ENCODE measurements around the gene FAM200B.
"Not testable (repeated sequence)": the region's sequence is repeated elsewhere in the genome, so short reads cannot be mapped to it uniquely, and the experiment has no call there.

The FAM200B gene

GRCh38 chr4:15716115-15716514, 34.5 kb downstream of the FAM200B start:
- Histone ChIP-seq H3K36me3 (ENCODE audit: control insufficient read depth, insufficient read depth, low read length) (no peaks in the 10 kb centered on the region), H3K4me3 (ENCODE audit: extremely low read depth, insufficient read depth, low read length, poor library complexity, severe bottlenecking) (no peak overlapping the region), H3K4me1 (ENCODE audit: control insufficient read depth, insufficient read depth, low read length, poor library complexity, severe bottlenecking) (peaks cover 19% of the 10 kb centered on the region), H3K27ac (ENCODE audit: low read depth, low read length, severe bottlenecking) (no peak overlapping the region), H3K9me3 (ENCODE audit: control insufficient read depth, low read length) (no peaks in the 10 kb centered on the region)
- 86 to 100% methylated on average over 1 to 2 of the region's 3 CpGs for WGBS, 2 experiments (ENCODE audit: insufficient coverage in 2 of 2)

- H3K36me3 ChIP-seq (ENCODE audit: control insufficient read depth, insufficient read depth, low read length): no peaks in the 10 kb centered on the region
- H3K27ac ChIP-seq (ENCODE audit: low read depth, low read length, severe bottlenecking): no peak overlapping the region
- WGBS, 2 experiments (ENCODE audit: insufficient coverage in 2 of 2): 94 to 100% methylated on average over 3 to 4 of the region's 6 CpGs
- H3K4me1 ChIP-seq (ENCODE audit: control insufficient read depth, insufficient read depth, low read length, poor library complexity, severe bottlenecking): peaks cover 19% of the 10 kb centered on the region
- no peaks in the 10 kb centered on the region for H3K9me3 ChIP-seq (ENCODE audit: control insufficient read depth, low read length)
- H3K4me3 ChIP-seq (ENCODE audit: extremely low read depth, insufficient read depth, low read length, poor library complexity, severe bottlenecking): no peak overlapping the region
Measured at GRCh38 chr4:15717086-15717485, 35.5 kb downstream of the FAM200B start.

GRCh38 chr4:15717657-15718416, 36.2 kb downstream of the FAM200B start:
- Histone ChIP-seq H3K9me3 (ENCODE audit: control insufficient read depth, low read length) (no peaks in the 10 kb centered on the region), H3K4me3 (ENCODE audit: extremely low read depth, insufficient read depth, low read length, poor library complexity, severe bottlenecking) (no peak overlapping the region), H3K4me1 (ENCODE audit: control insufficient read depth, insufficient read depth, low read length, poor library complexity, severe bottlenecking) (peaks cover 19% of the 10 kb centered on the region), H3K27ac (ENCODE audit: low read depth, low read length, severe bottlenecking) (no peak overlapping the region), H3K36me3 (ENCODE audit: control insufficient read depth, insufficient read depth, low read length) (no peaks in the 10 kb centered on the region)
- 70% methylated on average over 1 of the region's 3 CpGs; no CpG with 5 or more reads in 1 of the 2 experiments for WGBS, 2 experiments (ENCODE audit: insufficient coverage in 2 of 2)

- no peaks in the 10 kb centered on the region for H3K9me3 ChIP-seq (ENCODE audit: control insufficient read depth, low read length)
- no peak overlapping the region for H3K27ac ChIP-seq (ENCODE audit: low read depth, low read length, severe bottlenecking)
- no peak overlapping the region for H3K4me3 ChIP-seq (ENCODE audit: extremely low read depth, insufficient read depth, low read length, poor library complexity, severe bottlenecking)
- 95 to 100% methylated on average over 4 to 5 of the region's 5 CpGs for WGBS, 2 experiments (ENCODE audit: insufficient coverage in 2 of 2)
- H3K36me3 ChIP-seq (ENCODE audit: control insufficient read depth, insufficient read depth, low read length): no peaks in the 10 kb centered on the region
- peaks cover 19% of the 10 kb centered on the region for H3K4me1 ChIP-seq (ENCODE audit: control insufficient read depth, insufficient read depth, low read length, poor library complexity, severe bottlenecking)
Measured at GRCh38 chr4:15718465-15718864, 36.8 kb downstream of the FAM200B start.

- Histone ChIP-seq H3K4me1 (ENCODE audit: control insufficient read depth, insufficient read depth, low read length, poor library complexity, severe bottlenecking) (peaks cover 19% of the 10 kb centered on the region), H3K36me3 (ENCODE audit: control insufficient read depth, insufficient read depth, low read length) (no peaks in the 10 kb centered on the region), H3K27ac (ENCODE audit: low read depth, low read length, severe bottlenecking) (no peak overlapping the region), H3K9me3 (ENCODE audit: control insufficient read depth, low read length) (no peaks in the 10 kb centered on the region), H3K4me3 (ENCODE audit: extremely low read depth, insufficient read depth, low read length, poor library complexity, severe bottlenecking) (no peak overlapping the region)
- 91 to 97% methylated on average over 6 of the region's 7 CpGs for WGBS, 2 experiments (ENCODE audit: insufficient coverage in 2 of 2)
Measured at GRCh38 chr4:15718959-15719358, 37.3 kb downstream of the FAM200B start.

- Histone ChIP-seq H3K27ac (ENCODE audit: low read depth, low read length, severe bottlenecking) (no peak overlapping the region), H3K36me3 (ENCODE audit: control insufficient read depth, insufficient read depth, low read length) (no peaks in the 10 kb centered on the region), H3K9me3 (ENCODE audit: control insufficient read depth, low read length) (no peaks in the 10 kb centered on the region), H3K4me3 (ENCODE audit: extremely low read depth, insufficient read depth, low read length, poor library complexity, severe bottlenecking) (no peak overlapping the region), H3K4me1 (ENCODE audit: control insufficient read depth, insufficient read depth, low read length, poor library complexity, severe bottlenecking) (peaks cover 19% of the 10 kb centered on the region)
- 88 to 89% methylated on average over 4 of the region's 4 CpGs for WGBS, 2 experiments (ENCODE audit: insufficient coverage in 2 of 2)
Measured at GRCh38 chr4:15719506-15719905, 37.9 kb downstream of the FAM200B start.

GRCh38 chr4:15720851-15721250, 39.2 kb downstream of the FAM200B start:
- Histone ChIP-seq H3K36me3 (ENCODE audit: control insufficient read depth, insufficient read depth, low read length) (no peaks in the 10 kb centered on the region), H3K4me1 (ENCODE audit: control insufficient read depth, insufficient read depth, low read length, poor library complexity, severe bottlenecking) (peaks cover 19% of the 10 kb centered on the region), H3K27ac (ENCODE audit: low read depth, low read length, severe bottlenecking) (no peak overlapping the region), H3K4me3 (ENCODE audit: extremely low read depth, insufficient read depth, low read length, poor library complexity, severe bottlenecking) (no peak overlapping the region), H3K9me3 (ENCODE audit: control insufficient read depth, low read length) (no peaks in the 10 kb centered on the region)
- WGBS, 2 experiments (ENCODE audit: insufficient coverage in 2 of 2): 72% methylated on average over 2 of the region's 2 CpGs; no CpG with 5 or more reads in 1 of the 2 experiments

- H3K4me1 ChIP-seq (ENCODE audit: control insufficient read depth, insufficient read depth, low read length, poor library complexity, severe bottlenecking): no peaks in the 10 kb centered on the region
- no peaks in the 10 kb centered on the region for H3K9me3 ChIP-seq (ENCODE audit: control insufficient read depth, low read length)
- H3K36me3 ChIP-seq (ENCODE audit: control insufficient read depth, insufficient read depth, low read length): no peaks in the 10 kb centered on the region
- 67 to 93% methylated on average over 1 to 2 of the region's 4 CpGs for WGBS, 2 experiments (ENCODE audit: insufficient coverage in 2 of 2)
- H3K4me3 ChIP-seq (ENCODE audit: extremely low read depth, insufficient read depth, low read length, poor library complexity, severe bottlenecking): no peak overlapping the region
- no peak overlapping the region for H3K27ac ChIP-seq (ENCODE audit: low read depth, low read length, severe bottlenecking)
Measured at GRCh38 chr4:15725608-15726007, 44.0 kb downstream of the FAM200B start.

- 13 to 25% methylated on average over 2 of the region's 3 CpGs for WGBS, 2 experiments (ENCODE audit: insufficient coverage in 2 of 2)
- Histone ChIP-seq H3K4me1 (ENCODE audit: control insufficient read depth, insufficient read depth, low read length, poor library complexity, severe bottlenecking) (no peaks in the 10 kb centered on the region), H3K36me3 (ENCODE audit: control insufficient read depth, insufficient read depth, low read length) (no peaks in the 10 kb centered on the region), H3K9me3 (ENCODE audit: control insufficient read depth, low read length) (no peaks in the 10 kb centered on the region), H3K4me3 (ENCODE audit: extremely low read depth, insufficient read depth, low read length, poor library complexity, severe bottlenecking) (no peak overlapping the region), H3K27ac (ENCODE audit: low read depth, low read length, severe bottlenecking) (no peak overlapping the region)
Measured at GRCh38 chr4:15729910-15730533, 48.4 kb downstream of the FAM200B start.

GRCh38 chr4:15733061-15733460, 51.4 kb downstream of the FAM200B start:
- WGBS, 2 experiments (ENCODE audit: insufficient coverage in 2 of 2): 50 to 71% methylated on average over 2 to 4 of the region's 5 CpGs

GRCh38 chr4:15735536-15735935, 53.9 kb downstream of the FAM200B start:
- Histone ChIP-seq H3K9me3 (ENCODE audit: control insufficient read depth, low read length) (no peaks in the 10 kb centered on the region), H3K4me3 (ENCODE audit: extremely low read depth, insufficient read depth, low read length, poor library complexity, severe bottlenecking) (no peak overlapping the region), H3K27ac (ENCODE audit: low read depth, low read length, severe bottlenecking) (no peak overlapping the region), H3K36me3 (ENCODE audit: control insufficient read depth, insufficient read depth, low read length) (no peaks in the 10 kb centered on the region), H3K4me1 (ENCODE audit: control insufficient read depth, insufficient read depth, low read length, poor library complexity, severe bottlenecking) (no peaks in the 10 kb centered on the region)
- 93 to 100% methylated on average over 1 to 2 of the region's 6 CpGs for WGBS, 2 experiments (ENCODE audit: insufficient coverage in 2 of 2)

More at GRCh38 chr4:15733061-15733460, 51.4 kb downstream of the FAM200B start:
- not testable (repeated sequence) for H3K36me3 ChIP-seq (ENCODE audit: control insufficient read depth, insufficient read depth, low read length); H3K27ac ChIP-seq (ENCODE audit: low read depth, low read length, severe bottlenecking); H3K9me3 ChIP-seq (ENCODE audit: control insufficient read depth, low read length); H3K4me1 ChIP-seq (ENCODE audit: control insufficient read depth, insufficient read depth, low read length, poor library complexity, severe bottlenecking); H3K4me3 ChIP-seq (ENCODE audit: extremely low read depth, insufficient read depth, low read length, poor library complexity, severe bottlenecking)

Data from mesodermal cell (in vitro differentiated cells).